ENCODE results near the gene KIF4A.
"Not testable (repeated sequence)": the region's sequence is repeated elsewhere in the genome, so short reads cannot be mapped to it uniquely, and the experiment has no call there.

The KIF4A gene

GRCh38 chrX:70289793-70290770 is at the start of gene KIF4A, which contains the start of gene PDZD11:
KIF4A (plus strand) TSS chrX:70290104; CDS start chrX:70290459, 355 bp downstream.
PDZD11 (minus strand) TSS chrX:70289927; CDS start chrX:70289341, 586 bp downstream.
- peak; percentile 75 for DNase-seq (ENCODE audit: low read depth)
- peak within 1 kb of the TSS; percentile 81 for H3K4me3 ChIP-seq (ENCODE audit: low read length)
- TF ChIP-seq, protein P1, sequence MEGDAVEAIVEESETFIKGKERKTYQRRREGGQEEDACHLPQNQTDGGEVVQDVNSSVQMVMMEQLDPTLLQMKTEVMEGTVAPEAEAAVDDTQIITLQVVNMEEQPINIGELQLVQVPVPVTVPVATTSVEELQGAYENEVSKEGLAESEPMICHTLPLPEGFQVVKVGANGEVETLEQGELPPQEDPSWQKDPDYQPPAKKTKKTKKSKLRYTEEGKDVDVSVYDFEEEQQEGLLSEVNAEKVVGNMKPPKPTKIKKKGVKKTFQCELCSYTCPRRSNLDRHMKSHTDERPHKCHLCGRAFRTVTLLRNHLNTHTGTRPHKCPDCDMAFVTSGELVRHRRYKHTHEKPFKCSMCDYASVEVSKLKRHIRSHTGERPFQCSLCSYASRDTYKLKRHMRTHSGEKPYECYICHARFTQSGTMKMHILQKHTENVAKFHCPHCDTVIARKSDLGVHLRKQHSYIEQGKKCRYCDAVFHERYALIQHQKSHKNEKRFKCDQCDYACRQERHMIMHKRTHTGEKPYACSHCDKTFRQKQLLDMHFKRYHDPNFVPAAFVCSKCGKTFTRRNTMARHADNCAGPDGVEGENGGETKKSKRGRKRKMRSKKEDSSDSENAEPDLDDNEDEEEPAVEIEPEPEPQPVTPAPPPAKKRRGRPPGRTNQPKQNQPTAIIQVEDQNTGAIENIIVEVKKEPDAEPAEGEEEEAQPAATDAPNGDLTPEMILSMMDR (conservative IDR thresholded peaks at IDR 0.05; ENCODE audit: low read length): no peak

- TF ChIP-seq, protein P1 (conservative IDR thresholded peaks at IDR 0.05; ENCODE audit: low read length): no peak
- no peak for DNase-seq (ENCODE audit: low read depth)
- no peak overlapping the region for H3K4me3 ChIP-seq (ENCODE audit: low read length)
Measured at GRCh38 chrX:70240751-70241150, 49.2 kb upstream of the KIF4A start.

- TF ChIP-seq, protein P1 (conservative IDR thresholded peaks at IDR 0.05; ENCODE audit: low read length): no peak
- no peak for DNase-seq (ENCODE audit: low read depth)
- H3K4me3 ChIP-seq (ENCODE audit: low read length): no peak overlapping the region
Measured at GRCh38 chrX:70241501-70241900, 48.4 kb upstream of the KIF4A start.

- H3K4me3 ChIP-seq (ENCODE audit: low read length); DNase-seq (ENCODE audit: low read depth): not testable (repeated sequence)
Measured at GRCh38 chrX:70243601-70244000, 46.3 kb upstream of the KIF4A start.

DNA sequence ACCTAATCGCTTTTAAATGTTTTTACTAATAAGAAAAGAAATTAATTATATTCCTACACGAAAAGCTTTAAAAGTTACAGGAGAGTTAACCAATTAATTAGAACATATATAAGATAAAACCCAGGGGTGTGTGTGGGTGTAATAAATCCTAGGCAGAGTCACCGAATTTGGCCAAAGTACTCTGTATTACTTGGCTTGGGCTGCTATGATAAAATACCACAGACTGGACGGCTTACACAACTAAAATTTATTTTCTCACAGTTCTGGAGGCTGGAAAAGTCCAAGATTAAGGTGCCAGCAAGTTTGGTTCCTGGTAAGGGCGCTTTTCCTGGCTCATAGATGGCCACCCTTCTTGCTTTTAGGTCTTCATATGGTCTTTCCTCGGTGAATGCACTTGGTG is 45.0 kb upstream of the KIF4A start:
- no peak for DNase-seq (ENCODE audit: low read depth)
- H3K4me3 ChIP-seq (ENCODE audit: low read length): no peak overlapping the region
- TF ChIP-seq, protein P1 (conservative IDR thresholded peaks at IDR 0.05; ENCODE audit: low read length): no peak

GRCh38 chrX:70247252-70247651 is 42.7 kb upstream of the KIF4A start:
- TF ChIP-seq, protein P1 (conservative IDR thresholded peaks at IDR 0.05; ENCODE audit: low read length): no peak
- no peak overlapping the region for H3K4me3 ChIP-seq (ENCODE audit: low read length)
- no peak for DNase-seq (ENCODE audit: low read depth)

DNA sequence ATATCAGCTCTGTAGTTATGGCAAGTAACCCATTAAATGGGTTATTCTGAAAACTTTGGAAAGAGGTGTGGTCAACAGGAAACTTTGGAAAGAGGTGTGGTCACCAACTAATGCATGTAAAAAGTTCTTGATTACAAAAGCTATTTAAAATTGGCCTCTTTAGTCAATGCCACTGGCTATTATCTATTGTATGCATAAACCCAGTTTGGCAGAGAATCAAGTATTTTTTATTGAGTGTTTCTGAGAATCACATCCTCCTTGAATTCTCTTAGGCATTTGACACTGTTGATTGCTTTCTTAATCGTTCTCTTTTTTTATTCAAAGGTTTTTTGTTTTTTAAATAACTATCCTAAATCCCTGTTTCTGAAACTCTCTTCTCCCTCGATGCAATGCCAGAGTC is 37.4 kb upstream of the KIF4A start:
- H3K4me3 ChIP-seq (ENCODE audit: low read length): no peak overlapping the region
- TF ChIP-seq, protein P1 (conservative IDR thresholded peaks at IDR 0.05; ENCODE audit: low read length): no peak
- DNase-seq (ENCODE audit: low read depth): no peak
